ENCODE data around the gene ABHD12. TPM values are rescaled to one million over a fixed set of nuclear protein-coding genes. Genes with fewer than 3 reads are reported as not detected.

The ABHD12 gene
- total RNA-seq, 4 donors from 2014 or later: 41.6 to 75.8 (median 52.3) TPM

DNA sequence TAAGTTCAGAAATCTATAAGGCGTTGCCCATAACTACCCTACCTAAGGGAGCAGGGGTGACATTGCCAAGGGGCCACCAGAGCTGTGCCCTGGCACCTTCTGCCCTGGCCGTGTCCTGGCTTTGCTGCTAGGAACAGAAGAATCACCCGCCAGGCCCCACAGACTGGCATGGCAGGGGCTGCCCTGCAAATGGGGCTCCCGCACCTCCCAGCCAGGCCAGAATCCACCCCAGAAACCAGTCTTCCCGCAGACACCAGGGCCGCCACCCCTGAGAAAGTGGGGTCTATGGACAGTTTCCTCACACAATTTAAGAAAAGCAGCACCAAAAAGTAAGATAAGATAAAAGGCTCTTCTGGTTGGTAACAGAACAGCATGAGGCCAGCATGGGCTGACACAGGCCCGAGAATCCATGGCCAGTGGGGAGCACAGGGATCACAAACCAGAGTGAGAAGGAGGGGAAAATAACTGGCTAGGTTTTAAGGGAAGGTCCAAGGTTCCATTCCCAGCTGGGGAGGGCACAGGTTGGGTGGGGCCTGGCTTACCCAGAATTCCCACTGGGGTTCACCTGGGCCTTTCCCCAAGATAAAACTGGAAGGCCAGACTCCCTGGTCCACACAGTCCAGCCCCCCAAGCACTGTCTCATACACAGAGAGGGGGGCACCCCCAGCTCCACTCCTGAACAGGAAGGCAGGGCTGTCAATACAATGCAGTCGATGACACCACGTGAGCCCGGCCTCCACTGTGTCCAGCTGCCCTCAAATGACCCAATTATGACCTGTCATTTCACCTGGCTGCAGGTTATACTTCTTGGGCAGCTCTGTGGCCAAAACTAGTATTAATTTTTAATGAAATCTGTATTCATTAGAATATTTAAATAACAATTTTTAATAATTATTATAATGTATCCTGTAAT, 83.4 kb downstream of the ABHD12 start:
- H3K4me3 ChIP-seq: no peak overlapping the region
- WGBS: 97% methylated on average over 7 of the region's 10 CpGs
- H3K36me3 ChIP-seq: peaks cover 41% of the 10 kb centered on the region
- H3K4me1 ChIP-seq: peaks cover 28% of the 10 kb centered on the region
- H3K27me3 ChIP-seq: no peaks in the 10 kb centered on the region
- no peak for TF ChIP-seq POLR2A (IDR thresholded peaks at IDR 0.05)
- no peaks in the 10 kb centered on the region for H3K9me3 ChIP-seq
- no peak overlapping the region for H3K27ac ChIP-seq
- DNase-seq (ENCODE audit: low spot score in 2 of 2): no peak

GRCh38 chr20:25304025-25304549, 86.5 kb downstream of the ABHD12 start:
- peaks cover 3% of the 10 kb centered on the region for H3K4me1 ChIP-seq
- H3K4me3 ChIP-seq: no peak overlapping the region
- H3K27me3 ChIP-seq: no peaks in the 10 kb centered on the region
- DNase-seq (ENCODE audit: low spot score in 2 of 2): no peak
- no peaks in the 10 kb centered on the region for H3K9me3 ChIP-seq
- no peak for TF ChIP-seq EP300 (IDR thresholded peaks at IDR 0.05)
- H3K27ac ChIP-seq: no peak overlapping the region
- WGBS: 92% methylated on average over 6 of the region's 11 CpGs
- peaks cover 64% of the 10 kb centered on the region for H3K36me3 ChIP-seq

GRCh38 chr20:25303292-25304024, 87.2 kb downstream of the ABHD12 start:
- peaks cover 3% of the 10 kb centered on the region for H3K4me1 ChIP-seq
- TF ChIP-seq, protein P1, sequence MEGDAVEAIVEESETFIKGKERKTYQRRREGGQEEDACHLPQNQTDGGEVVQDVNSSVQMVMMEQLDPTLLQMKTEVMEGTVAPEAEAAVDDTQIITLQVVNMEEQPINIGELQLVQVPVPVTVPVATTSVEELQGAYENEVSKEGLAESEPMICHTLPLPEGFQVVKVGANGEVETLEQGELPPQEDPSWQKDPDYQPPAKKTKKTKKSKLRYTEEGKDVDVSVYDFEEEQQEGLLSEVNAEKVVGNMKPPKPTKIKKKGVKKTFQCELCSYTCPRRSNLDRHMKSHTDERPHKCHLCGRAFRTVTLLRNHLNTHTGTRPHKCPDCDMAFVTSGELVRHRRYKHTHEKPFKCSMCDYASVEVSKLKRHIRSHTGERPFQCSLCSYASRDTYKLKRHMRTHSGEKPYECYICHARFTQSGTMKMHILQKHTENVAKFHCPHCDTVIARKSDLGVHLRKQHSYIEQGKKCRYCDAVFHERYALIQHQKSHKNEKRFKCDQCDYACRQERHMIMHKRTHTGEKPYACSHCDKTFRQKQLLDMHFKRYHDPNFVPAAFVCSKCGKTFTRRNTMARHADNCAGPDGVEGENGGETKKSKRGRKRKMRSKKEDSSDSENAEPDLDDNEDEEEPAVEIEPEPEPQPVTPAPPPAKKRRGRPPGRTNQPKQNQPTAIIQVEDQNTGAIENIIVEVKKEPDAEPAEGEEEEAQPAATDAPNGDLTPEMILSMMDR (IDR thresholded peaks at IDR 0.05): no peak
- TF ChIP-seq POLR2A (IDR thresholded peaks at IDR 0.05): no peak
- TF ChIP-seq POLR2AphosphoS5 (IDR thresholded peaks at IDR 0.05): no peak
- no peak for TF ChIP-seq EP300 (IDR thresholded peaks at IDR 0.05)
- H3K36me3 ChIP-seq: peaks cover 68% of the 10 kb centered on the region
- H3K9me3 ChIP-seq: no peaks in the 10 kb centered on the region
- H3K27me3 ChIP-seq: no peaks in the 10 kb centered on the region
- WGBS: 95% methylated on average over 12 of the region's 12 CpGs
- no peak overlapping the region for H3K27ac ChIP-seq
- H3K4me3 ChIP-seq: no peak overlapping the region
- DNase-seq (ENCODE audit: low spot score in 2 of 2): no peak

- H3K36me3 ChIP-seq: peaks cover 66% of the 10 kb centered on the region
These were observed 88.0 kb downstream of the ABHD12 start for GRCh38 chr20:25302596-25302995.

GRCh38 chr20:25301357-25301920, 89.2 kb downstream of the ABHD12 start:
- H3K36me3 ChIP-seq: peaks cover 71% of the 10 kb centered on the region
- H3K4me1 ChIP-seq: peaks cover 11% of the 10 kb centered on the region
- H3K27me3 ChIP-seq: no peaks in the 10 kb centered on the region
- DNase-seq (ENCODE audit: low spot score in 2 of 2): no peak
- 69% methylated on average over 5 of the region's 9 CpGs for whole genome bisulfite sequencing
- TF ChIP-seq EP300 (IDR thresholded peaks at IDR 0.05): no peak
- H3K27ac ChIP-seq: no peak overlapping the region
- no peak overlapping the region for H3K4me3 ChIP-seq
- H3K9me3 ChIP-seq: no peaks in the 10 kb centered on the region

More at GRCh38 chr20:25302596-25302995, 88.0 kb downstream of the ABHD12 start:
- Histone ChIP-seq H3K4me1 (peaks cover 3% of the 10 kb centered on the region), H3K27ac (no peak overlapping the region), H3K9me3 (no peaks in the 10 kb centered on the region), H3K27me3 (no peaks in the 10 kb centered on the region), H3K4me3 (no peak overlapping the region)
- WGBS: 73% methylated on average over 3 of the region's 6 CpGs
- no peak for DNase-seq (ENCODE audit: low spot score in 2 of 2)
- TF ChIP-seq EP300 (IDR thresholded peaks at IDR 0.05): no peak

DNA sequence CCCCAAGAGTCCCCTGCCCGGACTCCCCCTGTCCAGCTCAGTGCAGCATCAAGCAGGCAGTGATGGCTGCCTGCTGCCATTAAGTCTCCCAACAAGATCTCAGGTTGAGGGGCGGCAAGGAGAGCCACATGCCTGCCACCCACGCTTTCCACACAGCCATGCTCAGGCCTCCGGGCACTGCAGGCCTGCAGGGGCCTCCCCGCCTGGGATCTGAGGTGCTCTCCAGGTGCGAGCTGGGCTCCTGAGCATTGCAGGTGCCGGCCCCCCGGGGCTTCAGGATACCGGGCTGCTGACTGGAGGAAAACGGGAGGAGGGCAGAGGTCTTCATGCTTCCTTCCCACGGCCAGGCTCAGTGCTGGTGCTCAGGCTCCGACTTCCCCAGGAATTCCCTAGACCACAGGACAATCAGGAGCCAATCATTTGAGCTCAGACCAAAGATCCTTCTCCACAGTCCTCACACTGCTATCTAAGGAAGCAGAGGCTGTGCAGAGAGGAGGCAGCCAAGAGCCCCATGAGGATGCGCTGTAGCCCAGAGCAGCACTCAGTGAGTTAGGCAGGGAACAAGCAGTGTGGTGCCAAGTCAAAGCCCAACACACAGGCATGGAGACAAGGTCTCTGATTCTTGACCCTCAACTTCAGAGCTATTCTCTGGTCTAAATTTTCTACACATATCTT, 90.0 kb downstream of the ABHD12 start:
- no peak for DNase-seq (ENCODE audit: low spot score in 2 of 2)
- H3K36me3 ChIP-seq: peaks cover 72% of the 10 kb centered on the region
- no peaks in the 10 kb centered on the region for H3K27me3 ChIP-seq
- 34% methylated on average over 6 of the region's 13 CpGs for WGBS
- no peaks in the 10 kb centered on the region for H3K9me3 ChIP-seq
- no peak overlapping the region for H3K4me3 ChIP-seq
- no peak overlapping the region for H3K27ac ChIP-seq
- H3K4me1 ChIP-seq: peaks cover 17% of the 10 kb centered on the region
- no peak for TF ChIP-seq POLR2A (IDR thresholded peaks at IDR 0.05)
- TF ChIP-seq POLR2AphosphoS5 (IDR thresholded peaks at IDR 0.05): no peak
- TF ChIP-seq, protein P1 (IDR thresholded peaks at IDR 0.05): no peak
- TF ChIP-seq EP300 (IDR thresholded peaks at IDR 0.05): no peak
